Activated CD4-positive, alpha-beta memory T cell treated with anti-CD3 and anti-CD28 coated beads for 36 hours (primary cell): Measurements from ENCODE around the gene CNTN5. TPM values are rescaled to one million over a fixed set of nuclear protein-coding genes. Genes with fewer than 3 reads are reported as not detected.

Experiments
- CTCF ChIA-PET: fragments of 350-600 bp; sonication (Branson Sonifier 250); formaldehyde crosslinking; loops from one replicate; lab custom pipeline; 2021; ENCODE audit warnings: antibody characterized with exemption, inconsistent platforms; lab: Charles Lee
- POLR2A ChIA-PET: fragments of 350-600 bp; sonication (Branson Sonifier 250); formaldehyde crosslinking; loops from one replicate; lab custom pipeline; 2021; ENCODE audit warnings: antibody characterized with exemption; lab: Charles Lee
- DNase-seq: peaks from one replicate; pipeline ENCODE4 v3.0.0-alpha.2; 2020
- H3K27ac Mint-ChIP-seq: one replicate; pipeline ENCODE4 v1.8.0; 2021; ENCODE audit warnings: mixed read lengths
- H3K27me3 Mint-ChIP-seq: one replicate; pipeline ENCODE4 v1.8.0; 2021; ENCODE audit warnings: mixed read lengths
- H3K36me3 Mint-ChIP-seq: one replicate; pipeline ENCODE4 v1.8.0; 2021; ENCODE audit warnings: mixed read lengths
- H3K4me1 Mint-ChIP-seq: one replicate; pipeline ENCODE4 v1.8.0; 2021; ENCODE audit warnings: low read depth, mixed read lengths
- H3K4me3 Mint-ChIP-seq: one replicate; pipeline ENCODE4 v1.8.0; 2021; ENCODE audit warnings: mild to moderate bottlenecking, mixed read lengths
- H3K9me3 Mint-ChIP-seq: one replicate; pipeline ENCODE4 v1.8.0; 2021; ENCODE audit warnings: mixed read lengths
- intact Hi-C: fragments of 100-400 bp; cut with micrococcal nuclease; formaldehyde crosslinking; loops from one replicate; pipeline ENCODE4 v1.15.1; 2023
- total RNA-seq, 2 experiments: library from RNA; stranded (reverse); gene quantifications; one replicate each; pipeline ENCODE4 v1.2.3, GENCODE V29; 2021

Gene CNTN5
- total RNA-seq, 2 experiments from 2014 or later: not detected

- DNase-seq: no peak
- H3K27ac Mint-ChIP-seq: no peak overlapping the region
- peaks cover 25% of the 10 kb centered on the region for H3K9me3 Mint-ChIP-seq
- CTCF ChIA-PET: no interaction called here
- no peaks in the 10 kb centered on the region for H3K4me1 Mint-ChIP-seq
- H3K36me3 Mint-ChIP-seq: no peaks in the 10 kb centered on the region
- intact Hi-C loops: no loop called here
- POLR2A ChIA-PET: no interaction called here
- H3K27me3 Mint-ChIP-seq: no peaks in the 10 kb centered on the region
- no peak overlapping the region for H3K4me3 Mint-ChIP-seq
Measured at GRCh38 chr11:99968336-99968735, 947.6 kb downstream of the CNTN5 start.

GRCh38 chr11:99973993-99974392 lies 953.2 kb downstream of the CNTN5 start:
- Mint-ChIP-seq H3K4me3 (no peak overlapping the region), H3K9me3 (peaks cover 12% of the 10 kb centered on the region), H3K27me3 (no peaks in the 10 kb centered on the region), H3K4me1 (no peaks in the 10 kb centered on the region), H3K36me3 (no peaks in the 10 kb centered on the region), H3K27ac (no peak overlapping the region)
- intact Hi-C loops: no loop called here
- no peak for DNase-seq
- ChIA-PET CTCF (no interaction called here), POLR2A (no interaction called here)

GRCh38 chr11:99979042-99979441 lies 958.3 kb downstream of the CNTN5 start:
- intact Hi-C loops: no loop called here
- ChIA-PET POLR2A (no interaction called here), CTCF (no interaction called here)
- Mint-ChIP-seq H3K4me3 (no peak overlapping the region), H3K36me3 (no peaks in the 10 kb centered on the region), H3K4me1 (no peaks in the 10 kb centered on the region), H3K9me3 (peaks cover 26% of the 10 kb centered on the region), H3K27me3 (no peaks in the 10 kb centered on the region), H3K27ac (no peak overlapping the region)
- no peak for DNase-seq

GRCh38 chr11:99987821-99988470 lies 967.2 kb downstream of the CNTN5 start:
- POLR2A ChIA-PET: no interaction called here
- Mint-ChIP-seq H3K27ac (no peak overlapping the region), H3K4me3 (no peak overlapping the region), H3K9me3 (peaks cover 26% of the 10 kb centered on the region), H3K36me3 (no peaks in the 10 kb centered on the region), H3K27me3 (no peaks in the 10 kb centered on the region), H3K4me1 (no peaks in the 10 kb centered on the region)
- CTCF ChIA-PET: no interaction called here
- intact Hi-C loops: no loop called here
- DNase-seq: no peak

GRCh38 chr11:99988471-99988837 lies 967.7 kb downstream of the CNTN5 start:
- DNase-seq: no peak
- Mint-ChIP-seq H3K27me3 (no peaks in the 10 kb centered on the region), H3K27ac (no peak overlapping the region), H3K36me3 (no peaks in the 10 kb centered on the region), H3K9me3 (peaks cover 27% of the 10 kb centered on the region), H3K4me1 (no peaks in the 10 kb centered on the region), H3K4me3 (no peak overlapping the region)
- CTCF ChIA-PET: no interaction called here
- intact Hi-C loops: no loop called here
- POLR2A ChIA-PET: no interaction called here

GRCh38 chr11:100003985-100004384 lies 983.2 kb downstream of the CNTN5 start:
- Mint-ChIP-seq H3K27me3 (no peaks in the 10 kb centered on the region), H3K27ac (no peak overlapping the region), H3K4me1 (no peaks in the 10 kb centered on the region), H3K36me3 (no peaks in the 10 kb centered on the region), H3K4me3 (no peak overlapping the region), H3K9me3 (peaks cover 14% of the 10 kb centered on the region)
- no peak for DNase-seq
- ChIA-PET POLR2A (no interaction called here), CTCF (no interaction called here)
- intact Hi-C loops: no loop called here

- Mint-ChIP-seq H3K4me1 (no peaks in the 10 kb centered on the region), H3K27ac (no peak overlapping the region), H3K4me3 (no peak overlapping the region), H3K27me3 (no peaks in the 10 kb centered on the region), H3K9me3 (peaks cover 18% of the 10 kb centered on the region), H3K36me3 (no peaks in the 10 kb centered on the region)
- ChIA-PET POLR2A (no interaction called here), CTCF (no interaction called here)
- DNase-seq: no peak
- intact Hi-C loops: no loop called here
Measured at GRCh38 chr11:100004541-100004940, 983.8 kb downstream of the CNTN5 start.

- intact Hi-C loops: no loop called here
- POLR2A ChIA-PET: no interaction called here
- Mint-ChIP-seq H3K4me3 (no peak overlapping the region), H3K9me3 (peaks cover 20% of the 10 kb centered on the region), H3K4me1 (no peaks in the 10 kb centered on the region), H3K27ac (no peak overlapping the region), H3K36me3 (no peaks in the 10 kb centered on the region), H3K27me3 (no peaks in the 10 kb centered on the region)
- DNase-seq: no peak
- CTCF ChIA-PET: no interaction called here
Measured at GRCh38 chr11:100008417-100008816, 987.7 kb downstream of the CNTN5 start.

GRCh38 chr11:100009728-100010127 lies 989.0 kb downstream of the CNTN5 start:
- Mint-ChIP-seq H3K4me3 (no peak overlapping the region), H3K27me3 (no peaks in the 10 kb centered on the region), H3K4me1 (no peaks in the 10 kb centered on the region), H3K27ac (no peak overlapping the region), H3K9me3 (peaks cover 19% of the 10 kb centered on the region), H3K36me3 (no peaks in the 10 kb centered on the region)
- intact Hi-C loops: no loop called here
- POLR2A ChIA-PET: no interaction called here
- CTCF ChIA-PET: no interaction called here
- no peak for DNase-seq

- ChIA-PET CTCF (no interaction called here), POLR2A (no interaction called here)
- intact Hi-C loops: no loop called here
- no peak overlapping the region for H3K4me3 Mint-ChIP-seq
- peaks cover 19% of the 10 kb centered on the region for H3K9me3 Mint-ChIP-seq
- H3K36me3 Mint-ChIP-seq: no peaks in the 10 kb centered on the region
- no peak for DNase-seq
- H3K27me3 Mint-ChIP-seq: no peaks in the 10 kb centered on the region
- H3K4me1 Mint-ChIP-seq: no peaks in the 10 kb centered on the region
- H3K27ac Mint-ChIP-seq: no peak overlapping the region
Measured at GRCh38 chr11:100010393-100010792, 989.6 kb downstream of the CNTN5 start.

GRCh38 chr11:100011697-100012096 lies 990.9 kb downstream of the CNTN5 start:
- Mint-ChIP-seq H3K27me3 (no peaks in the 10 kb centered on the region), H3K4me1 (no peaks in the 10 kb centered on the region), H3K4me3 (no peak overlapping the region), H3K36me3 (no peaks in the 10 kb centered on the region), H3K9me3 (peaks cover 14% of the 10 kb centered on the region), H3K27ac (no peak overlapping the region)
- intact Hi-C loops: no loop called here
- ChIA-PET CTCF (no interaction called here), POLR2A (no interaction called here)
- no peak for DNase-seq

GRCh38 chr11:100013011-100013410 lies 992.3 kb downstream of the CNTN5 start:
- CTCF ChIA-PET: no interaction called here
- H3K27ac Mint-ChIP-seq: no peak overlapping the region
- H3K4me1 Mint-ChIP-seq: no peaks in the 10 kb centered on the region
- H3K27me3 Mint-ChIP-seq: no peaks in the 10 kb centered on the region
- H3K9me3 Mint-ChIP-seq: peaks cover 16% of the 10 kb centered on the region
- POLR2A ChIA-PET: no interaction called here
- intact Hi-C loops: no loop called here
- no peak overlapping the region for H3K4me3 Mint-ChIP-seq
- no peak for DNase-seq
- no peaks in the 10 kb centered on the region for H3K36me3 Mint-ChIP-seq

GRCh38 chr11:100031973-100032372 lies 1011.2 kb downstream of the CNTN5 start:
- H3K4me1 Mint-ChIP-seq: no peaks in the 10 kb centered on the region
- no peaks in the 10 kb centered on the region for H3K27me3 Mint-ChIP-seq
- DNase-seq: no peak
- no peaks in the 10 kb centered on the region for H3K36me3 Mint-ChIP-seq
- intact Hi-C loops: no loop called here
- ChIA-PET CTCF (no interaction called here), POLR2A (no interaction called here)
- no peak overlapping the region for H3K27ac Mint-ChIP-seq
- H3K4me3 Mint-ChIP-seq: no peak overlapping the region
- H3K9me3 Mint-ChIP-seq: peaks cover 35% of the 10 kb centered on the region
